HEK293 (cell line): ENCODE measurements around the gene MRC2.

ENCODE experiments used
- KLF1 ChIP-seq: fragments of 450-650 bp; formaldehyde crosslinking; IDR thresholded peaks from 2 replicates; pipeline ENCODE4 v1.5.1; 2016; ENCODE audit warnings: missing biosample characterization, missing genetic modification characterization
- OVOL3 ChIP-seq: fragments of 450-650 bp; formaldehyde crosslinking; IDR thresholded peaks from 2 replicates; pipeline ENCODE4 v1.5.1; 2016; ENCODE audit warnings: missing biosample characterization, missing genetic modification characterization
- SETDB1 ChIP-seq: IDR thresholded peaks from one replicate; pipeline ENCODE4 v1.6.1; 2017; ENCODE audit warnings: mild to moderate bottlenecking, low read length, moderate library complexity, mixed read lengths; ENCODE audit not compliant: insufficient read length
- TCF7L2 ChIP-seq: IDR thresholded peaks from 2 replicates; pipeline ENCODE4 v1.6.1; 2011; ENCODE audit warnings: low read depth, mild to moderate bottlenecking, inconsistent platforms, low read length, moderate library complexity, borderline replicate concordance
- WT1 ChIP-seq: fragments of 450-650 bp; formaldehyde crosslinking; IDR thresholded peaks from 2 replicates; pipeline ENCODE4 v1.5.1; 2016; ENCODE audit warnings: missing biosample characterization, missing genetic modification characterization
- ZFHX2 ChIP-seq: fragments of 450-650 bp; formaldehyde crosslinking; conservative IDR thresholded peaks from 2 replicates; pipeline ENCODE4 v1.5.1; 2016; ENCODE audit warnings: missing biosample characterization, missing genetic modification characterization
- ZNF114 ChIP-seq: fragments of 450-650 bp; formaldehyde crosslinking; IDR thresholded peaks from 2 replicates; pipeline ENCODE4 v1.5.0; 2017; ENCODE audit warnings: missing biosample characterization, missing genetic modification characterization
- ZNF146 ChIP-seq: fragments of 450-650 bp; formaldehyde crosslinking; IDR thresholded peaks from 2 replicates; pipeline ENCODE4 v1.5.1; 2016; ENCODE audit warnings: missing biosample characterization, missing genetic modification characterization
- ZNF239 ChIP-seq: fragments of 450-650 bp; formaldehyde crosslinking; IDR thresholded peaks from 2 replicates; pipeline ENCODE4 v1.5.1; 2016; ENCODE audit warnings: missing biosample characterization, missing genetic modification characterization
- ZNF391 ChIP-seq: fragments of 450-650 bp; formaldehyde crosslinking; IDR thresholded peaks from 2 replicates; pipeline ENCODE4 v1.5.1; 2016; ENCODE audit warnings: low read depth, missing biosample characterization, missing genetic modification characterization, borderline replicate concordance
- ZNF394 ChIP-seq: fragments of 450-650 bp; formaldehyde crosslinking; IDR thresholded peaks from 2 replicates; pipeline ENCODE4 v1.5.1; 2016; ENCODE audit warnings: missing biosample characterization, missing genetic modification characterization, mild to moderate bottlenecking, moderate library complexity, borderline replicate concordance
- ZNF48 ChIP-seq: fragments of 450-650 bp; formaldehyde crosslinking; IDR thresholded peaks from 2 replicates; pipeline ENCODE4 v1.5.1; 2016; ENCODE audit warnings: missing biosample characterization, missing genetic modification characterization
- ZNF596 ChIP-seq: fragments of 450-650 bp; IDR thresholded peaks from 2 replicates; pipeline ENCODE4 v1.5.0; 2018; ENCODE audit warnings: missing biosample characterization, mild to moderate bottlenecking, missing genetic modification characterization, moderate library complexity
- ZNF621 ChIP-seq: fragments of 450-650 bp; formaldehyde crosslinking; IDR thresholded peaks from 2 replicates; pipeline ENCODE4 v1.5.1; 2017; ENCODE audit warnings: missing biosample characterization, missing genetic modification characterization
- ZNF707 ChIP-seq: fragments of 450-650 bp; formaldehyde crosslinking; IDR thresholded peaks from 2 replicates; pipeline ENCODE4 v1.5.1; 2016; ENCODE audit warnings: missing biosample characterization, missing genetic modification characterization
- TF ChIP-seq, protein P1 (sequence below): fragments of 450-650 bp; formaldehyde crosslinking; IDR thresholded peaks from 2 replicates; pipeline ENCODE4 v1.5.1; 2016; ENCODE audit warnings: missing biosample characterization, missing genetic modification characterization, low read depth
- TF ChIP-seq, protein P2 (sequence below): fragments of 450-650 bp; formaldehyde crosslinking; IDR thresholded peaks from 2 replicates; pipeline ENCODE4 v1.5.1; 2016; ENCODE audit warnings: missing biosample characterization, missing genetic modification characterization
- TF ChIP-seq, protein P3 (sequence below): fragments of 450-650 bp; formaldehyde crosslinking; IDR thresholded peaks from 2 replicates; pipeline ENCODE4 v1.5.1; 2016; ENCODE audit warnings: missing biosample characterization, missing genetic modification characterization
- TF ChIP-seq, protein P4 (sequence below): fragments of 450-650 bp; formaldehyde crosslinking; IDR thresholded peaks from 2 replicates; pipeline ENCODE4 v1.5.1; 2017; ENCODE audit warnings: missing biosample characterization, missing genetic modification characterization
- TF ChIP-seq, protein P5 (sequence below): fragments of 450-650 bp; formaldehyde crosslinking; IDR thresholded peaks from 2 replicates; pipeline ENCODE4 v1.5.1; 2016; ENCODE audit warnings: missing biosample characterization, missing genetic modification characterization
- TF ChIP-seq, protein P6 (sequence below): fragments of 450-650 bp; formaldehyde crosslinking; IDR thresholded peaks from 2 replicates; pipeline ENCODE4 v1.5.1; 2016; ENCODE audit warnings: missing biosample characterization, missing genetic modification characterization
- TF ChIP-seq, protein P7 (sequence below): fragments of 450-650 bp; IDR thresholded peaks from 2 replicates; pipeline ENCODE4 v1.5.1; 2018; ENCODE audit warnings: missing biosample characterization, missing genetic modification characterization
- TF ChIP-seq, protein P8 (sequence below): fragments of 450-650 bp; formaldehyde crosslinking; IDR thresholded peaks from 2 replicates; pipeline ENCODE4 v1.5.1; 2016; ENCODE audit warnings: missing biosample characterization, missing genetic modification characterization

MRC2 gene

DNA sequence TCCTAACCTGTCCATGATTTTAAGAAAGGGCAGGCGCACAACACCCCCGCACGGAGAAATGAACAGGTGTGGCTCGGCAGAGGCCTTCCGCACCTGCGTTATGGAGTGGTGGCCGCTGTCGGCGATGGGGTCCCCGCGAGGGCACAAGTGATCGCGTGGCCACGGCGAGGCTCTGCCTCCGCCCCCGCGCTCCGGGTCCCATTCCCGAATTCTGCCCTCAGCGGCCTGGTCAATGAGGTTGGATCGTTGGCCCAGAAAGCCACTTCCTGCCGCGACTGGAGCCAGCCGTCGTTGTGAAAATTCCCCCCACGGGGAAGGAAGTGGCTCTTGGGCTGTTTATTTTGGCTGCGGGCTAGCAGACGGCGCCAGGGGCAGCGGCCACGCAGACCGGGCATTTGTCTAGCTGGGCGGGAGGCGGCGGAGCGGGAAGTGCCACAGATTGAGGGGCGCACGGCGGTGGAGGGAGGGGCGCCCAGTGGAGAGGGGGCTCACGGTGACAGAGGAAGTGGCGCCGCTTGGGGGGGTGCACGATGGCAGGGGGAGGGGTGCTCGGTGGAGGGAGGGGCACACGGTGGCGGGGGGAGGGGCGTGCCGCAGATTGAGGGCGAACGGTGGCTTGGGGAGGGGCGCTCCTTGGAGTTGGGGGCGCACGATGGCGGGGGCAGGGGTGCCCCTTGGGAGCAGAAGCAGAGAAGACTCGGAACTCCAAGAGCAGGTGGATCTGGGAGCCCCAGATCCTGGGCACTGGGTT is 25.0 kb downstream of the MRC2 start (continued):
- TF ChIP-seq, protein P1, sequence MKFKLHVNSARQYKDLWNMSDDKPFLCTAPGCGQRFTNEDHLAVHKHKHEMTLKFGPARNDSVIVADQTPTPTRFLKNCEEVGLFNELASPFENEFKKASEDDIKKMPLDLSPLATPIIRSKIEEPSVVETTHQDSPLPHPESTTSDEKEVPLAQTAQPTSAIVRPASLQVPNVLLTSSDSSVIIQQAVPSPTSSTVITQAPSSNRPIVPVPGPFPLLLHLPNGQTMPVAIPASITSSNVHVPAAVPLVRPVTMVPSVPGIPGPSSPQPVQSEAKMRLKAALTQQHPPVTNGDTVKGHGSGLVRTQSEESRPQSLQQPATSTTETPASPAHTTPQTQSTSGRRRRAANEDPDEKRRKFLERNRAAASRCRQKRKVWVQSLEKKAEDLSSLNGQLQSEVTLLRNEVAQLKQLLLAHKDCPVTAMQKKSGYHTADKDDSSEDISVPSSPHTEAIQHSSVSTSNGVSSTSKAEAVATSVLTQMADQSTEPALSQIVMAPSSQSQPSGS (tag by site-specific recombination): no peak
- no peak for TF ChIP-seq ZNF48 (tag by site-specific recombination)
- TF ChIP-seq ZNF394 (tag by site-specific recombination): no peak
- TF ChIP-seq, protein P2, sequence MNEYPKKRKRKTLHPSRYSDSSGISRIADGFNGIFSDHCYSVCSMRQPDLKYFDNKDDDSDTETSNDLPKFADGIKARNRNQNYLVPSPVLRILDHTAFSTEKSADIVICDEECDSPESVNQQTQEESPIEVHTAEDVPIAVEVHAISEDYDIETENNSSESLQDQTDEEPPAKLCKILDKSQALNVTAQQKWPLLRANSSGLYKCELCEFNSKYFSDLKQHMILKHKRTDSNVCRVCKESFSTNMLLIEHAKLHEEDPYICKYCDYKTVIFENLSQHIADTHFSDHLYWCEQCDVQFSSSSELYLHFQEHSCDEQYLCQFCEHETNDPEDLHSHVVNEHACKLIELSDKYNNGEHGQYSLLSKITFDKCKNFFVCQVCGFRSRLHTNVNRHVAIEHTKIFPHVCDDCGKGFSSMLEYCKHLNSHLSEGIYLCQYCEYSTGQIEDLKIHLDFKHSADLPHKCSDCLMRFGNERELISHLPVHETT (tag by site-specific recombination): no peak
- no peak for TF ChIP-seq SETDB1
- TF ChIP-seq, protein P3, sequence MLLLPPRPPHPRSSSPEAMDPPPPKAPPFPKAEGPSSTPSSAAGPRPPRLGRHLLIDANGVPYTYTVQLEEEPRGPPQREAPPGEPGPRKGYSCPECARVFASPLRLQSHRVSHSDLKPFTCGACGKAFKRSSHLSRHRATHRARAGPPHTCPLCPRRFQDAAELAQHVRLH (tag by site-specific recombination): no peak
- TF ChIP-seq, protein P4, sequence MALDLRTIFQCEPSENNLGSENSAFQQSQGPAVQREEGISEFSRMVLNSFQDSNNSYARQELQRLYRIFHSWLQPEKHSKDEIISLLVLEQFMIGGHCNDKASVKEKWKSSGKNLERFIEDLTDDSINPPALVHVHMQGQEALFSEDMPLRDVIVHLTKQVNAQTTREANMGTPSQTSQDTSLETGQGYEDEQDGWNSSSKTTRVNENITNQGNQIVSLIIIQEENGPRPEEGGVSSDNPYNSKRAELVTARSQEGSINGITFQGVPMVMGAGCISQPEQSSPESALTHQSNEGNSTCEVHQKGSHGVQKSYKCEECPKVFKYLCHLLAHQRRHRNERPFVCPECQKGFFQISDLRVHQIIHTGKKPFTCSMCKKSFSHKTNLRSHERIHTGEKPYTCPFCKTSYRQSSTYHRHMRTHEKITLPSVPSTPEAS (tag by site-specific recombination): no peak
- TF ChIP-seq, protein P5, sequence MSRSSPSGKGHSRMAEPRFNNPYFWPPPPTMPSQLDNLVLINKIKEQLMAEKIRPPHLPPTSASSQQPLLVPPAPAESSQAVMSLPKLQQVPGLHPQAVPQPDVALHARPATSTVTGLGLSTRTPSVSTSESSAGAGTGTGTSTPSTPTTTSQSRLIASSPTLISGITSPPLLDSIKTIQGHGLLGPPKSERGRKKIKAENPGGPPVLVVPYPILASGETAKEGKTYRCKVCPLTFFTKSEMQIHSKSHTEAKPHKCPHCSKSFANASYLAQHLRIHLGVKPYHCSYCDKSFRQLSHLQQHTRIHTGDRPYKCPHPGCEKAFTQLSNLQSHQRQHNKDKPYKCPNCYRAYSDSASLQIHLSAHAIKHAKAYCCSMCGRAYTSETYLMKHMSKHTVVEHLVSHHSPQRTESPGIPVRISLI (tag by site-specific recombination): no peak
- TF ChIP-seq, protein P6, sequence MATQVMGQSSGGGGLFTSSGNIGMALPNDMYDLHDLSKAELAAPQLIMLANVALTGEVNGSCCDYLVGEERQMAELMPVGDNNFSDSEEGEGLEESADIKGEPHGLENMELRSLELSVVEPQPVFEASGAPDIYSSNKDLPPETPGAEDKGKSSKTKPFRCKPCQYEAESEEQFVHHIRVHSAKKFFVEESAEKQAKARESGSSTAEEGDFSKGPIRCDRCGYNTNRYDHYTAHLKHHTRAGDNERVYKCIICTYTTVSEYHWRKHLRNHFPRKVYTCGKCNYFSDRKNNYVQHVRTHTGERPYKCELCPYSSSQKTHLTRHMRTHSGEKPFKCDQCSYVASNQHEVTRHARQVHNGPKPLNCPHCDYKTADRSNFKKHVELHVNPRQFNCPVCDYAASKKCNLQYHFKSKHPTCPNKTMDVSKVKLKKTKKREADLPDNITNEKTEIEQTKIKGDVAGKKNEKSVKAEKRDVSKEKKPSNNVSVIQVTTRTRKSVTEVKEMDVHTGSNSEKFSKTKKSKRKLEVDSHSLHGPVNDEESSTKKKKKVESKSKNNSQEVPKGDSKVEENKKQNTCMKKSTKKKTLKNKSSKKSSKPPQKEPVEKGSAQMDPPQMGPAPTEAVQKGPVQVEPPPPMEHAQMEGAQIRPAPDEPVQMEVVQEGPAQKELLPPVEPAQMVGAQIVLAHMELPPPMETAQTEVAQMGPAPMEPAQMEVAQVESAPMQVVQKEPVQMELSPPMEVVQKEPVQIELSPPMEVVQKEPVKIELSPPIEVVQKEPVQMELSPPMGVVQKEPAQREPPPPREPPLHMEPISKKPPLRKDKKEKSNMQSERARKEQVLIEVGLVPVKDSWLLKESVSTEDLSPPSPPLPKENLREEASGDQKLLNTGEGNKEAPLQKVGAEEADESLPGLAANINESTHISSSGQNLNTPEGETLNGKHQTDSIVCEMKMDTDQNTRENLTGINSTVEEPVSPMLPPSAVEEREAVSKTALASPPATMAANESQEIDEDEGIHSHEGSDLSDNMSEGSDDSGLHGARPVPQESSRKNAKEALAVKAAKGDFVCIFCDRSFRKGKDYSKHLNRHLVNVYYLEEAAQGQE (tag by site-specific recombination): no peak
- no peak for TF ChIP-seq ZNF596 (tag by site-specific recombination)
- TF ChIP-seq ZNF239 (tag by site-specific recombination): no peak
- TF ChIP-seq KLF1 (tag by site-specific recombination): peak; percentile 22; the same call in 1 of the 2 replicates
- peak; percentile 35; the same call in 1 of the 2 replicates for TF ChIP-seq ZFHX2 (tag by site-specific recombination)
- TF ChIP-seq ZNF146 (tag by site-specific recombination): no peak
- TF ChIP-seq, protein P7, sequence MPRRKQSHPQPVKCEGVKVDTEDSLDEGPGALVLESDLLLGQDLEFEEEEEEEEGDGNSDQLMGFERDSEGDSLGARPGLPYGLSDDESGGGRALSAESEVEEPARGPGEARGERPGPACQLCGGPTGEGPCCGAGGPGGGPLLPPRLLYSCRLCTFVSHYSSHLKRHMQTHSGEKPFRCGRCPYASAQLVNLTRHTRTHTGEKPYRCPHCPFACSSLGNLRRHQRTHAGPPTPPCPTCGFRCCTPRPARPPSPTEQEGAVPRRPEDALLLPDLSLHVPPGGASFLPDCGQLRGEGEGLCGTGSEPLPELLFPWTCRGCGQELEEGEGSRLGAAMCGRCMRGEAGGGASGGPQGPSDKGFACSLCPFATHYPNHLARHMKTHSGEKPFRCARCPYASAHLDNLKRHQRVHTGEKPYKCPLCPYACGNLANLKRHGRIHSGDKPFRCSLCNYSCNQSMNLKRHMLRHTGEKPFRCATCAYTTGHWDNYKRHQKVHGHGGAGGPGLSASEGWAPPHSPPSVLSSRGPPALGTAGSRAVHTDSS (tag by site-specific recombination): no peak
- TF ChIP-seq, protein P8, sequence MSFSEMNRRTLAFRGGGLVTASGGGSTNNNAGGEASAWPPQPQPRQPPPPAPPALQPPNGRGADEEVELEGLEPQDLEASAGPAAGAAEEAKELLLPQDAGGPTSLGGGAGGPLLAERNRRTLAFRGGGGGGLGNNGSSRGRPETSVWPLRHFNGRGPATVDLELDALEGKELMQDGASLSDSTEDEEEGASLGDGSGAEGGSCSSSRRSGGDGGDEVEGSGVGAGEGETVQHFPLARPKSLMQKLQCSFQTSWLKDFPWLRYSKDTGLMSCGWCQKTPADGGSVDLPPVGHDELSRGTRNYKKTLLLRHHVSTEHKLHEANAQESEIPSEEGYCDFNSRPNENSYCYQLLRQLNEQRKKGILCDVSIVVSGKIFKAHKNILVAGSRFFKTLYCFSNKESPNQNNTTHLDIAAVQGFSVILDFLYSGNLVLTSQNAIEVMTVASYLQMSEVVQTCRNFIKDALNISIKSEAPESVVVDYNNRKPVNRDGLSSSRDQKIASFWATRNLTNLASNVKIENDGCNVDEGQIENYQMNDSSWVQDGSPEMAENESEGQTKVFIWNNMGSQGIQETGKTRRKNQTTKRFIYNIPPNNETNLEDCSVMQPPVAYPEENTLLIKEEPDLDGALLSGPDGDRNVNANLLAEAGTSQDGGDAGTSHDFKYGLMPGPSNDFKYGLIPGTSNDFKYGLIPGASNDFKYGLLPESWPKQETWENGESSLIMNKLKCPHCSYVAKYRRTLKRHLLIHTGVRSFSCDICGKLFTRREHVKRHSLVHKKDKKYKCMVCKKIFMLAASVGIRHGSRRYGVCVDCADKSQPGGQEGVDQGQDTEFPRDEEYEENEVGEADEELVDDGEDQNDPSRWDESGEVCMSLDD (tag by site-specific recombination): peak; percentile 79
- no peak for TF ChIP-seq ZNF621 (tag by site-specific recombination)
- TF ChIP-seq OVOL3: no peak
- TF ChIP-seq ZNF391 (tag by site-specific recombination): no peak
- TF ChIP-seq WT1 (tag by site-specific recombination): no peak
- no peak for TF ChIP-seq ZNF114 (tag by site-specific recombination)
- TF ChIP-seq TCF7L2: no peak
- no peak for TF ChIP-seq ZNF707
